SK-N-SH (cell line): Measurements from ENCODE around the gene NDUFAF8.

Experiments
- CTCF ChIP-seq: fragments of 200-600 bp; sonication (generic); IDR thresholded peaks from 2 replicates; pipeline ENCODE4 v1.6.1; 2017; ENCODE audit warnings: antibody characterized with exemption, mild to moderate bottlenecking, moderate library complexity
- EP300 ChIP-seq, 2 experiments: IDR thresholded peaks; 2 replicates each; pipeline versions ENCODE4 v1.4.0 to v1.6.1; 2012; ENCODE audit warnings: borderline replicate concordance in 1 of 2, low read depth in 1 of 2, low read length in 1 of 2
- FOSL2 ChIP-seq: IDR thresholded peaks from 2 replicates; pipeline ENCODE4 v1.4.0; 2012; ENCODE audit warnings: low read depth, mild to moderate bottlenecking, moderate library complexity, borderline replicate concordance
- NFIC ChIP-seq: IDR thresholded peaks from 2 replicates; pipeline ENCODE4 v1.4.0; 2012; ENCODE audit warnings: borderline replicate concordance
- PBX3 ChIP-seq: IDR thresholded peaks from 2 replicates; pipeline ENCODE4; 2012
- POLR2AphosphoS5 ChIP-seq: IDR thresholded peaks from 2 replicates; pipeline ENCODE4 v1.6.1; 2012; ENCODE audit warnings: low read depth, low read length
- REST ChIP-seq: IDR thresholded peaks from 2 replicates; pipeline ENCODE4 v1.6.1; 2012; ENCODE audit warnings: mild to moderate bottlenecking, low read depth, low read length, moderate library complexity
- TAF1 ChIP-seq: IDR thresholded peaks from 2 replicates; pipeline ENCODE4 v1.6.1; 2012; ENCODE audit warnings: low read depth, mild to moderate bottlenecking, low read length, moderate library complexity, borderline replicate concordance
- USF2 ChIP-seq: fragments of 150-350 bp; IDR thresholded peaks from 2 replicates; pipeline ENCODE4 v1.6.1; 2017; ENCODE audit warnings: antibody characterized with exemption, low read length, low read depth, borderline replicate concordance
- YY1 ChIP-seq: IDR thresholded peaks from 2 replicates; pipeline ENCODE4 v1.4.0; 2012; ENCODE audit warnings: low read depth, mild to moderate bottlenecking

GRCh38 chr17:81285894-81286293 lies 46.8 kb downstream of the NDUFAF8 start:
- TF ChIP-seq YY1 (no peak), CTCF (no peak), PBX3 (no peak), EP300 (IDR thresholded peaks at IDR 0.05; ENCODE audit: borderline replicate concordance in 1 of 2, low read depth in 1 of 2, low read length in 1 of 2) (no peak), NFIC (no peak), TAF1 (no peak), REST (no peak), FOSL2 (no peak), USF2 (no peak), POLR2AphosphoS5 (no peak)
